Gastrocnemius medialis (tissue), 4 donors: Measurements from ENCODE around the gene SERINC3.

Source experiments
- CTCF ChIP-seq, 5 experiments: fragments of 450-650 bp in 3 of 5; fragments of 200-600 bp in 2 of 5; sonication (generic) in 2 of 5; IDR thresholded peaks in 4 of 5; conservative IDR thresholded peaks in 1 of 5; 1 replicate in 4 of 5; 2 replicates in 1 of 5; pipeline ENCODE4 v1.5.1; 2016 to 2019; ENCODE audit warnings: antibody characterized with exemption in 5 of 5, mild to moderate bottlenecking in 3 of 5, moderate library complexity in 3 of 5
- POLR2A ChIP-seq, 2 donors: fragments of 450-650 bp; IDR thresholded peaks; one replicate each; pipeline ENCODE4 v1.6.1; 2017; ENCODE audit warnings: antibody characterized with exemption in 2 of 2, mild to moderate bottlenecking in 2 of 2, moderate library complexity in 2 of 2

DNA sequence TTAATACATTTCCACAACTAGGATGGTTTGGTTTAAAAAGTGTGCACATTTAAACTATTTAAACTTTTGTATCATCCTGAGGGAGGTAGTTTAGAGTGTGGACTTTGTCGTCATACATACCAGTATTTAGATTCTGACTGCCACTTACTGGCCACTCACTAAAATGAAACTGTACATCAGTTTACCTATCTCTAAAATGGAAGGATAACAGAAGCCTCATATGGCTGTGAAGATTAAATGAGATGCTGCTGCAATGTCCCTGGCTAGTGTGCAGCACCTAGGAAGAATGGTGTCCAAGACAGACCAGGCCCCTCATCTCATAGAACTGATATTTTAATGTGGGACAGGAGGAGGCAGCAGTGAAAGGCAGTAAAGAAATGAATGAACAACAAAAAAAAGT, 48.5 kb upstream of the SERINC3 start:
- TF ChIP-seq CTCF (IDR thresholded peaks at IDR 0.05 in 4 of 5, conservative IDR thresholded peaks at IDR 0.05 in 1 of 5) (no peak), POLR2A (IDR thresholded peaks at IDR 0.05) (no peak)
